Myocyte (in vitro differentiated cells): ENCODE data around the gene HNRNPL. TPM values are rescaled to one million over a fixed set of nuclear protein-coding genes. Genes with fewer than 3 reads are reported as not detected.

Source experiments
- DNase-seq: peaks from one replicate; pipeline ENCODE4 v3.0.0-alpha.2; 2012; ENCODE audit warnings: low read depth
- total RNA-seq: library from RNA; depleted of rRNA; stranded (reverse); fragments of >200 nt; gene quantifications from 2 replicates; pipeline ENCODE4 v1.2.3, GENCODE V29; 2014

HNRNPL gene
- total RNA-seq, 1 donor from 2014 or later: 218 TPM

- DNase-seq: no peak
Observed at GRCh38 chr19:38846097-38846496, 3.7 kb downstream of the HNRNPL start.

- DNase-seq: peak; percentile 92
Observed at GRCh38 chr19:38845374-38846024, 4.3 kb downstream of the HNRNPL start.

GRCh38 chr19:38844093-38844686 is 5.6 kb downstream of the HNRNPL start:
- DNase-seq: no peak

DNA sequence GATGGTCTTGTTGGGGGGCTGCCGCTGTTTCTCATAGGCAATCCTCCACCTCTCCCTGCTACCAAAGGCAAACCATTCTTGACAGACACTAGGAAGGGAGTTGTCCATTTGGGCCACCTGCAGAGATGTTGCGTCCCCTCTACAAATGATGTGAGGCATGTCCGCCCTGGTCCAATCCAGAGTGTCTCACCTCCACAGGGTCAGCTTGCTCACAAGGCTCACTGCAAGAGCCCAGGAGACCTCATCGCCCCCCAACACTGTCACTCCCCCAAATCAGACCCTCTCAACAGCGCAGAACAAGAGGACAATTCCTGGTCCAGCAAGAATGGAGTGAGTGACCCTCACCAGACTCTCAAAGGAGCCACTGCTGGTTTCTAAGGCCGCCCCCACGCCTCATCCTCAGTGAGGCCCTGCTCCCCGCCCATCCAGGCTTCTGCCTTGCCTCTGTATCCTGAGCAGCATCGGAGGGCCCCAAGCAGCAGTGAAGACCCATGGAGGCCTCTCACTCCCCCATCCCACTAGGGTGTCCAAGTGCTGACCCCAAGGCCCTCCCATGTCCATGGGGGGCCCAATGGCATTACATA is 6.5 kb downstream of the HNRNPL start:
- DNase-seq: no peak

- DNase-seq: no peak
Observed at GRCh38 chr19:38842439-38843174, 7.2 kb downstream of the HNRNPL start.

- DNase-seq: no peak
Observed at GRCh38 chr19:38841787-38842438, 7.9 kb downstream of the HNRNPL start.

DNA sequence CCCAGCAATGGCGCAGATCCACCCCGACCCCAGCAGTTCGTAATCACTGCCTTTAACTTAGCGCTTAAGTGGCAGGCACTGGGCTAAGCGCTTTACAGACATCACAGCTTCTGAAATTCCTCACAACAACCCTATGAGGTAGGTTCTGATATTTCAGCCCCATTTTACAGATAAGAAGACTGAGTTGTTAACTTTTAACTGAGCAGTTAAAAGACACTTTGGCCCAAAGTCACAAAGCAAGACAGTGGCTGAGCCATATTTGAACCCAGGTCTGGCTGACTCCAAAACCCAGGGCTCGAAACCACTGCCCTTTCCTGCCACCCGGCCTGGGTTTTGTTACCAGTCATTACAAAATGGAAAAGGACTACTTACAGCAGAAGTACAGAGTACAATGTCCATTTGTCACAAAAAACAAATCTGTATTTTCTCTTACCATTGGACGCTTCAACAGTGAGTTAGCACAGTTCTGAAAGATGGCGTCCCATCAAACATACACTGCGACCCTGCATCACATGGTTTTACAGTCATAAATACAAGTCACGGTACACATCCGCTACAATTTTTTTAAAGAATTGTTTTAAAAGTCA is 8.5 kb downstream of the HNRNPL start:
- DNase-seq: no peak

DNA sequence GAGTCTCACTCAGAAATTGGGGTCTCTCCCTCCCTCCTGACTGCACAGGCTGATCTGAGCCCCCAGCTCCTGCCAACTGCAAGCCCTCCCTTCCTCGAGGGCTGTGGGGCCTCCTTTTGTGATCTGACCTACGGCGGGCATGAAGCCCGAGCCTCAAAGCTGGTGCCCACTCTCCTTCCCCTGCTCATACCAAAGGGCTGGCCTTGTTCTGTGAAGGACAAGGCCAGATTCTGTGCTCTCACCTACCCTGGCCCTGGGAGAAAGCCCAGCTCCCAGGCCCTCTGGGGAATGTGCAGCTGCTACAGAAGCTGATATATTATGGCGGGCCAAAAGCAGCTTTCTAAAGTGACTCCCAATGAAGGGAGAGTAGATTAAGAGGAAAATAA is 9.2 kb downstream of the HNRNPL start:
- DNase-seq: peak; percentile 80

DNA sequence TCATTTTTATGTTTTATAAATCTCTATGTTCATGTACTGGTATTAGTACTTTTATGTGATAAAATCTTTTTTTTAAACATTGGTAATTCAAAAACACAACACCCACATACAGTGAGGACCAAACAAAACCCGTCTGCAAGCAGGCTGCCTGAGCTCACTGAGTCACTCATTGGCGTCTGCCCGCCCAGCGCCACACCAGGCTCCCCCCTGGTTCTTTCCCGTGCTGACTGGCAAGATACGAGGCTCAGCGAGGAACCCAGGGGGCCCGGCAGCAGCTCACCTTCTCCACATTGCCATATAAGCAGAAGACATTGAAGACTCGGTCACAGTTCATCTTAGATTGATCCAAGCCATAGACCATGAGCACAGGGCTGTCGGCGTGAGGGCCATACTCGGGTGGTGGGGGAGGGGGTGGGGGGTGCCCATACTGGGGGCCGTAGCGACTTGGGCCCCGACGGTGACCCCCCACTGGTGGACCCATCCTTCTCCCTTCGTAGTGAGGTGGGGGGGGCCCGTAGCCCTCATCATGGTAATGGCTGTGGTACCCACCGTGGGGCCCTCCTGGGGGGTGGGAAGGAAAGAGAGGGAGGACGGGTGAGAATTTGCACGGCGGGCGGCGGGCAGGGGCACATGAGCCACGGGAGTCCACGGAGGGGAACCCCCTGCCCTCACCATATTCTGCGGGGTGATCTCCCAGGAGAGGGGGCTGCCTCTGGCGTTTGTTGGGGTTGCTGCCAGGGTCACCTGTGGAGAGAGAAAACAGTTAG is 9.8 kb downstream of the HNRNPL start:
- no peak for DNase-seq

DNA sequence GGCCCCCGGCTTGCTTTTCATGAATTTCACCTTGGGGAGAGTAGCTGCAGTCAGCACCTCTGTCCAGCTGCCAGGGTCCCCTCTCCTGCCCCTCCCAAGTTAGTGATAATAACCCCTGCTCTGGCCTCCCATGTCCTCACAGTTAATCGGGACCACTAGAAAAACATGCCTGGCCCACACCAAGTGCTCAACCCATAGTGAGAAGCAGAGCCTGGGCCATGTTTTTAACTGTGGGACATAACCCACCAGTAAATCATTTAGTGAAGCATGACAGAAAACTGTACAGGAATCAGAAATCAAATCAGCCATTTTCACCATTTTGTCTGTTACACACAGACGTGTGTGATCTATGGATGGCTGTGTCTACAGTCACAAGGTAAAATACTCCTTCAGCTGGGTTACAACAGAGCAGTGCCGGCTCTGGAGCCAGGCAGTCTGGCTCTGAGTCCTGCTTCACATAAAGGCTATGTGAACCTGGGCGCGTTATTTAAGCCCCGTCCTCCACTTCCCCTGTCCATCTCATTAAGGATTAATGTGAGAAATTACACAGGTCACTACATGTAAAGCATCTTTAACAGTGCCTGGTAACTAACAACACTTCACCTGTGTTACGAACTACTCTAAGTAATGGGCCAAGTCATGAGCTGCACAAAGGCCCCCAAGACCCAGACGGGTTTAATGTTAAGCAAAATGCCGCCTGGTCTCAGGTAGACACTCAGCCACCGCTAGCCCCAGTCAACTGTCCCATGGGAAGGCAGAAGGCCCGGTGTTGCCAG is 10.6 kb downstream of the HNRNPL start:
- no peak for DNase-seq

- no peak for DNase-seq
Observed at GRCh38 chr19:38838208-38838985, 11.4 kb downstream of the HNRNPL start.

GRCh38 chr19:38837656-38838121 is 12.1 kb downstream of the HNRNPL start:
- DNase-seq: no peak

GRCh38 chr19:38836983-38837626 is 12.7 kb downstream of the HNRNPL start:
- no peak for DNase-seq

- no peak for DNase-seq
Observed at GRCh38 chr19:38836159-38836982, 13.4 kb downstream of the HNRNPL start.

DNA sequence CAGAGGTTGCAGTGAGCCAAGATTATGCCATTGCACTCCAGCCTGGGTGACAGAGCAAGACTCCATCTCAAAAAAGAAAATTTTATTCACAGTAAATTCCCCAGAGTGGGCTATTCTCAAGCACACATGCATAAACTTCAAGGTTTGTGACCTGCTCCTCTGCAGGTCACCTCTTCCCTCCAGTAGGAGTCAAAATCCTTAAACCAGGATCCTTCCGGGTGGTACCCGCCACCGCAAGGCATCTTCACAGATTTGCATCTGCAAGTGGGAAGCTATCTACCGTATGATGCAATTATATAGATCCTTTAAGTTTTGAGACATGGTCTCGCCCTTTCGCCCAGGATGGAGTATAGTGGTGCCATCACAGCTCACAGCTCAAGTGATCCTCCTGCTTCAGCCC is 15.2 kb downstream of the HNRNPL start:
- no peak for DNase-seq

- no peak for DNase-seq
Observed at GRCh38 chr19:38834104-38834490, 15.7 kb downstream of the HNRNPL start.

DNA sequence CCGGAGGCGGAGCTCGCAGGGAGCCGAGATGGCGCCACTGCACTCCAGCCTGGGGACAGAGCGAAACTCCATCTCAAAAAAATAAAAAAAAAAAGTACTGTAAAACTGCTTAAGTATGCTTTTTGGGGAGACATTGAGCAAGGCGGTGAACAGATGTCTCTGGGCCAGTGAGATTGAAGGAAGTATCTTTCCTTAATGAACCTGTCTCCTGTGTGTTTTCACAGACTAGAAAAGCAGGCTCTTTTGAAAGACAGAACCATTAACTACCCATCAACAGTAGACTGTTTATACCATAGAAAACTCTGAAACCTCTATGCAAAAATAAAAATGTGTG is 16.7 kb downstream of the HNRNPL start:
- no peak for DNase-seq
